Activated T-cell treated with anti-CD3 and anti-CD28 coated beads, Interleukin-2, amount 50 U/mL, for 48 hours (primary cell): Measurements from ENCODE around the gene ATOSA.

Experiments used
- DNase-seq, 2 experiments: peaks; one replicate each; pipeline ENCODE4 v3.0.0-alpha.2; 2020

Gene ATOSA

DNA sequence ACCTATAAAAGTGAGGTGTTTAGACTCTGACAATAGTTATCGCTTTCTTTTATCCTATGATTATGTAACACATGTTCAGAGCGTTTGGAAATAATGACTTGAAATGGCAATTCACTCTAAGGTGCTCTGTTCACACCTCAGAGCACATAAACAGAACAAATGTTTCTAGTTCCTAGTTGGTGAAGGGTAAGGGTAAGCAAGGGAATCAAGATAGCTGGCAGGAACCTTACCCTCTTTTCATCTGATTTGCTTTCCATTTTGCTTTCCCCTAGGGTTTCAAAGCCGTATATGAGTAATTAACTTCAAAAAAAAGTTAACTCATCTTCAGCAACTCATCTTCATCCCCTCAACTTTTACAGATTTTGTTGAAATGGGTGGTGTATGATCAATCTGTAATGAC is 2.3 kb upstream of the ATOSA start:
- DNase-seq: no peak

DNA sequence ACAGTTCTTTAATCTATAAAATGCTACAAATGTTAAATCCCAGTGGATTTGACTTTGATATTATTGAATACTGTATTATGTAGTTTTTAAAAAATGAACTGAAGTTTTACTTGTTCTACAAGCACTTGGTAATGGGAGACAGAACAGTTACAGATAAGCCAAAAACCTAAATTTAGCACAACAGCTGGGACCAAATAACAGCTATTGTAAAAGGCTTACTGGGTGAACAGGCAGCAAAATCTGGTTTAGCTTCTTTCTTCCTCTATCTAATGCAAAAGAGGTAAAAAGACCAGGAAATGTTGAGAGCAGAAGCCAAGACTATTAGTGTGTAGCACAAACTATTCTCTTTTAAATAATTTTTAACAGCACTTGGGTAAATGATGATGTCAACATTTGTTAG is 1.6 kb upstream of the ATOSA start:
- DNase-seq: no peak

DNA sequence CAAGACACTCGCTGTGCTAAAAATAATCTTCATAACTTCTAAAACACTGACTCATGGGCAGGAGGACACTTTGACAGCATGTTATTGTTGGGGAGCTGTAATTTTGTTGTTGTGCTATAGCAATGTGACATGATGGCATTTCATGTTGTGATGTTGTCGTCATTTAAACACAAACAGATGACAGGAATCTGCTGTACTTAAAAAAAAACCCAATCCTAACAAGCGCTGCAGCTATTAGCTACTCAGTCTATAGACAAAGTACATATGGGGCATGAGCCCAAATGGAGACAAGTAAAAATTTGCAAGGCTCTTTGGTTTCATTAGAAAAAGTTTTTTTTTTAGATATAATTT is 828 bp upstream of the ATOSA start:
- no peak for DNase-seq

DNA sequence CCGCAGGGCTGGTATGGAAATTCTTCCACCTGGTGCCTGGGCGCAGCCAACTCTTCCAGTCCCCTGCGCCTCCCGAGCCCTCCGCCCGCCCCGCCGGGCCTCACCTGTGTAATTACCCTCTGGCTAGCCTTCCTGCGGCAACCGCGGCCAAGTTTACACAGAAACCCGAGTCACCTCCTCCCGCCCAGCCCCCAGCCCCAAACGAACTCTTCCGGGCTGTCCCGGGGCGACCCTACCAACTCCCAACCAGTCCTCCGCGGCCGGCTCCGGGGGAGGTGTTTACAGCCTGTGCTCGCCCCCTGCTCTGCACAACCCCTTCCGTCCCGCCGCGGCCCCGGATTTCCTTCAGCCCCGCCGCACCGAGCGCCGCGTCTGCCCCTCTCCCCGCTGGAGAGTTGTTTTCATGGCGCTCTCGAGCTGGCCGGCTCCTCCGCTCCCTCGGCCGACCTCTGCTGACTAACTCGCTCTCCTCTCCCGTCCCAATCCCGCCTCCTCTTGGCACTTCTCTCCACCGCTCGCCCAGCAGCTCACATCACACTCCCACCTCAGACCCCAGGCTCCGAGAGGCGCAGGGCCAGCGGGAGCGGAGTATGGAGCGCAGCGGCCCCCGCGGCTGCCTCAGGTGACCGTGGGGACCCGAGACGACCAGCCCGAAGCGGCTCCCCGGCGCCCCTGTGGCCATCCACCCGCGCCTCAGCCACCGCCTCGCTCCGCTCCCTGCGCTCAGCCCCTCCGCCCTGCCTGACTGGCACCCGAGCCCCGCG is 538 bp downstream of the ATOSA start:
- peak; percentile 69 to 73 for DNase-seq

DNA sequence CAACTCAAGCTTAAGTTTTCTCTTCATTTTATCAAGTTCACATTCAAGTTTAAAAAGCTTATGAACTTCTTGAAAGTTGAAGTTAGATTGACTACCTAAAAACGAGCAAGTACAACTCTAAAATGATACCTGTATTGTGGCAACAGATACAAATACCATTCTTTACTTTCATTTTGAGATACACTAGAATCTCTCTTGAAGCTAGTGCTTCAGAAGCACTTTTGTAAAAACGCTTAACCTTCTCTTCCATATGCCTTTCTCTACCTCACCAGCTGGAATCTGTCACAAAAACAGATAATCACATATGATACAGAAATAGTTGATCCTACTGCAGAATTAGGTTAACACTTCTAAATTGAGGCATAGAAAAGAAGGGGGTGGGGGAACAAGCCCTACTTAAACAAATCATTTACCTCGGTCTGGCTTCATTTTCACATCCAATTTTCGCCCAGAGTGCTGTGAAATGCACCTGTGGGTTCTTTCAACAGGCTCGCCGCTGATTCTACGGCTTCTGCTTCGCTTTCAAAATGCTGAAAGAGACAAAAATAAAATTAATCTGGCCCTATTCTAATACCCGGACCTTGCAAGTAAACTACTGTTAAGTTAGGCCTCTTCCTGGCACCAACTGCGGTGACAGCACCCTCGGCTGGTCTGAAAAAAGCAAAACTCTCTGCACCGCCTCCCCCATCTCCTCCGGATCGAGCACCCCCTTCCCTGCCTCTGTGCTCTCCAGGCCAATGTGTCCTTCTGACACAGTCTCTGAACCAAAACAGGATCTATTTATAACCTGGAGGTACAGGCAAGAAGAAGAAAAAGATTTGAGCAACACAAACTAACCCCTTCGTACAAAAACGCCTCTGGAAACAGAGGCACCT is 1.4 kb downstream of the ATOSA start:
- DNase-seq: peak; percentile 63 to 71

DNA sequence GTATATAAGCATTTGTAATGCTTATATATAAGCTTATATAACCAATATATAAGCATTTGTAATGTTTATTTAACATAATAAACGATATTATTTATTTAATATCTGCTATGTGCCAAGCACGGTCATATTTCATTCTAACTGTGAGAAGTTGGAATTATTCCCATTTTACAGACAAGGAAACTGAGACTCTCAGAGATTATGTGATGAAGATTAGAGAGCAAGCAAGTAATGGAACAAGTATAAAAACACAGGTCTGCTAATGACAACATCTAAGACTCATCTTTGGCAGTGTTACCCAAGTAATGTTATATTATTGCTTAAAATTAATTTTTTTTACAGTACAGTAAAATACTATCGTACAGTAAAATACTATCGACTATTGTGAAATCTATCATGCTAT is 4.4 kb downstream of the ATOSA start:
- no peak for DNase-seq

DNA sequence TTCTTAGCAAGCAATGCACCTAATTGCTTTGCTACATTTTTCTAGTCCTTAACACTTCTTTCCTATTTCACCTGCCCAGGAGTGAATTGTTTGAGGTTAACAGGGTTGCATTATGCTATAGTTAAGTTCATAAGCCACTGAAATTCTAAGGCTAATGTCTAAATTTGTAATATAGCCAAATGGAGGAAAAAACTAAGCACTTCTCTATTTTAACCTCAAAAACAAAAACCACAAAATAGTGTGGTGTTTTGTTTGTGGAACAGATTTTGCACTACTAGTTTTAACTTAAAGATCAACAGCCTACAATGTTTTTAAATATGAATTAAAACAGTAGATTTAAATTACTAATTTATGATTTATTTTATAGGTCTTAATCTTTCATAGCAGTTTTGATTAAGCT is 5.5 kb downstream of the ATOSA start:
- no peak for DNase-seq

DNA sequence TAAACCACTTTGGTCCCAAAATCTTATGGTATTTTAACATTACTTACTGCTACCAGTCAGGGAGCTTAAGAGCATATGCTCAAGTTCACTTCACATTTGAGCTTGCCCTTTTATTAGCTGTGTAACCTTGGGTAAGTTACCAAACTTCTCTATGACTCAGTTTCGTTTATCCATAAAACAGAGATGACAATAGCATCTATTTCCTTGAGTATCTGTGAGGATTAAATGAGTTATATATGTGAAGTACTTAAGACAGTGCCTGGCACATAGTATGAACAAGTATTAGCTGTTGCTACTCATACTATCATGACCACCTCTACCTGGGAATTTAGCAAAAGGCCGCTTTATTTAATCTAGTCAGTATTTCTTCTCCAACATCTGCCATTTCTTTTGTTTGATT is 5.9 kb downstream of the ATOSA start:
- no peak for DNase-seq

DNA sequence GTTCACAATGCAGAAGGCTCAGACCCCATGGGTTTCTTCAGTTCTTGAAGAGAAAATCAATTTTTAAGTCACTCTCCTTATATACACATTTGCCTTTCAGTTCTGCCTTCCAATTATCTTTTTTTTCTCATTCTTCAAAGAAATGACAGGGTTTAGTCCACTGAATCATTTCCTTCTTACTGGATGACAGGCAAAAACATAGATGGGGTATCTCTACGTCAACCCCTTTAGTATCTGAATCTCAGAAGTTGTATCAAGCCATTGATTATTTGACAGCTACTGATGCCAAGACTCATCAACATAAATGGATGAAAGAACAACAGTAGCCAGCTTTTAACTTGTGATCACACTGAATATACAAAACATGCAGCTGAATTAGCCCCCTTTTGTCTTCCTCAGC is 6.5 kb downstream of the ATOSA start:
- no peak for DNase-seq

DNA sequence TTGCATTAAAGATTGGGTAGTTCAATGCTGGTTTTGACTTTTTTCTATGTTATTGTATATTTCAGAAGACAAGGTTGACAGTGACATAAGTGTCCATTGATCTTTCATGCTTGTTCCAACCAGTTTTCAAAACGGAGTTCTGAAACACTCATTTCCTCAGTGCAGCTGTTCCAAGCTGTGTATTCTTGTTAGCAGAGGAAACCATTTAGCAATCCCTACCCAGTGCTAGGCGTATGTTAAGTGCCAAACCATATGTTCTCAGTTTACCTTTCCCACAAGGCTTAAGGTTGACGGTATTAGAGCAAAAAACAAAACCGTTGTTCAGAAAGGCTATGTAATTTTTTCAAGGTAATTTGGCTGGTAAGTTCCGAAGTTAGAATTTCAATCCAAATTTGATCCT is 9.1 kb downstream of the ATOSA start:
- no peak for DNase-seq

DNA sequence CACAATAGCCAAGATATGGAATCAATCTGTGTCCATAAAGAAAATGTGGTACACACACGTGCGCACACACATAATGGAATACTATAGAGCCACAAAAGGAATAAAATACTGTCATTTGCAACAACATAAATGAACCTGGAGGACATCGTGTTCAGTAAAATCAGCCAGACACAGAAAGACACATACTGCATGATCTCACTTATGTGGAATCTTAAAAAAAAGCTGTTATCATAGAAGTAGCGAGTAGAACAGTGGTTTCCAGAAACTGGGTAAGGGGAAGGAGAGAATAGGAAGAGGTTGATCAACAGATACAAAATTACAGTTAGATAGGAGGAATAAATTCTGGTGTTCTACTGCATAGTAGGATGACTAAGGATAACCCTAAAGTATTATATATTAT is 11.1 kb downstream of the ATOSA start:
- DNase-seq: no peak

DNA sequence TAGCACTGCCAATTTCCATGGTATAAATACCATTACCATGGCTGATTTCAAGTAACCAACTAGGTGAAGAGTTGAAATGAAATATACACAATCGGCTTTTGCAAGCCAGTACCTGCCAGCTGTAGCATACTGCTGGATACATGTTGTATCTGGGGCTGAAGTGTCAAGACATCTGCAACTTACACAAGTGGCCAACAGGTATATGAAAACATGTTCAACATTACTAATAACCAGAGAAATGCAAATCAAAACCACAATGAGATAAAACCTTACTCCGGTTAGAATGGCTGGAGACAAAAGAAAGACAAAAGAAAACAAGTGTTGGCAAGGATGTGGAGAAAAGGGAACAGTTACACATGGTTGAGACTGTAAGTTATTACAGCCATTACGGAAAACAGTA is 11.6 kb downstream of the ATOSA start:
- no peak for DNase-seq

DNA sequence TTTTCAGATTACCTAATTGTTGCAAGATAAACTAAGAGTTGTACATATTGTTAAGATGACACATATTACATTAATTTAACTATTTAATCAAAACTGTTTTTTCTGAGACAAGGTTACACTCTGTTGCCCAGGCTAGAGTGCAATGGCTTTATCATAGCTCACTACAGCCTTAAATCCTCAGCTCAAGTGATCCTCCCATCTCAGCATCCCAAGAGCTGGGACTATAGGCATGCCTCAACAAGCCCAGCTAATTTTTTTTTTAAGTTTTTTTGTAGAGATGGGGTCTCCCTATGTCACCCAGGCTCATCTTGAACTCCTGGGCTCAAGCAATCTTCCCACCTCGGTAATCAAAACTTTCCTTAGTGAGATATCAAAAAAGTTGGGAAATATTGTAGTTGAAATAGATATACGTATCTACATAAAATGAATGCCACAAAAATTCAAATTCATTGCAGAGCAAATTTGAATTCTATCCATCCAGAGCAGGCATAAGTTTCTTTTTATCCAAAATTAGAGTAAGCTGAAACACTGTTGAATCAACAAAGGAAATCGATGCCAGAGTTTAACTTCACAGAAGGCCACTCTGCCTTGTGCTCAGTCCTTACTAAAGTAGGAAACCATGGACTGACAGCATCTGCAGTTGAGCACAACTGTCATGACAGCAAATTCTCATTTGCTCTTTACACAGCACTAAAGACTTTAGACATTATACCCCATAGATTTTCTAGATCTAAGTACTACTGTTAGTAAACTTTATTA is 15.5 kb downstream of the ATOSA start:
- DNase-seq: no peak

DNA sequence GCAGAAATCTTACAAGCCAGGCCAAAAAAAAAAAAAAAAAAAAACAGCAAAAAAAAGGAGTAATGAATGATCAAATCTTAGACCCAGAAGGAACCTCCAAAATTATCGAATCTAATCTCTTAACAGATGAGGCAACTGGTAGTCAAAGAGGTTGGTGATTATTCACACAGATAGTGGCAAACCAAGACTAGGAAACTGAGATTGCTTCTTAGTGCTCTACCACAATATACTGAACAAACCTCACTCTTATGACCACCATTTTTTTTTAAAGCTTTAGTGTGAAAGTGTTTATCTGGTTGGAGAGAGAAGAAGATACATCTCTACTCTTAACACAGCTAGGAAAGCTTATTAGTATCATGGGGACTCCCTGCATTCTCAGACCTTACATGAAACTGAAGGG is 17.3 kb downstream of the ATOSA start:
- no peak for DNase-seq

DNA sequence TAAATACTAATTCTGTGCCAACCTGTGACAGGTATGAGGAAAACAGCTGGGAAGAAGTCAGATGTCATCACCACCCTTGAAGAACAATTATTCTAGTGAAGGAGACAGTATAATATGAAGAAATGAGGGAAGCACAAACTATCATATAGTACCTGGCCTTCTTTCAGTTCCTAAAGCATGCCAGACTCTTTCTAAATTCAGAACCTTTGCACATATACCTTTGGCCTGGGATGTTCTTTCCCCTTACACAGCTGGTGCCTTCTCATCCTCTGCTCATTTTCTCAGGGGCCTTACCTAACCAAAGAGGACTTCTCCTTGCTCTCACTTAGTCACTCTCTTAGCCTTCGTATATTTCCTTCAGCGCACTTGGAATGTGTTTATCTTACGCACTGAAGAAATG is 19.0 kb downstream of the ATOSA start:
- no peak for DNase-seq

DNA sequence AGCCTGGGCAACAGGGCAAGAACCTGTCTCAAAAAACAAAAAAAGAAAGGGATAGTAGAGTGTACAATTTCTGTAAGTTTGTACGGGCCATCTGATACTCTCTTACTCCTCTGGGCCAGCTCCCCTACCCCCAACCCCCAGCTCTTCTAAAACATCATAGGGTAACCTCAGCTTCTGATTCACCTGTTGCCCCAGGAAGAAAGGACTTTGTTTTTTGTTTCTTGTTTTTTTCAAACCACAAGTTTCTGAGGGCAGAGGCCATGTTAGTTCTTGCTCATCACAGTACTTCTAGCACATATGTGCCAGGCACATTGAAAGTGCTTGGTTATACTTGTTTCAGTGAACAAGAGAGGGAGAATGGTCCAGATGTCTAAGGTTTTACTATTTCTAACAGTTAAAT is 20.2 kb downstream of the ATOSA start:
- DNase-seq: peak; percentile 33 to 40

DNA sequence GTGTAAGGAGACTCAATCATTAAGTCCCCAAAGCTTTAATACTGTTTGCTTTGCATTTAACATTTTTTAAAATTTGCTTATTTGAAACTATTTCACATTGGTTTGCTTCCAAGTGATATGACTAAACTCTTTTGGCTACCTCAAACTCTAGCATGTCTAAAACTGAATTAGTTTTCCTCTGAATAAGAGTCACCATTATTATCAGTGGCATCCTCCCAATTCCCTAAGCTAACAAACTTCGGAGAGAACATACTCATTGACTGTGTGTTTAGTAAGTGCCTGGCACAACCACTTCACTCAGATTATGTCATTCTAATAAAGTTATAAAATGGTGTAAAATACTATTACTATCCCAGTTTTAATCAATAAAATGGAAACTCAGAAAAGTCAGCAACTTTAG is 21.9 kb downstream of the ATOSA start:
- DNase-seq: no peak

DNA sequence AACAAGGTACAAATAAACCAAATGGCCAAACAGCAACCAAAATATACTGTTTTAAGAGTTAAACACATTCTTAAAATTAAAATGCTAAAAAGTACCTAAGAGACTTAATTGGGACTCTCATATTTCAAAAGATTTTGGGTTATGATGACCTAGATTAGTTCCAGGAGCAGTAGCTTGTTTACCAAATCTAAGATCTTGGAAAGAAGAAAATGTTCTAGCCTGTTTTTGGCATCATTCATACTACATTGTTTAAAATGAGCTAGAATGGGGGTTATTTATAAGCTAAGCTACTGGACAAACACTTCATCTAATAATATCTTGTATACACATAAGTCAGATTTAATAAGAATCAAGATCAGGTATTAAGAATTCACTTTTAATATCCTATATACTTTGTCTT is 22.8 kb downstream of the ATOSA start:
- DNase-seq: no peak

DNA sequence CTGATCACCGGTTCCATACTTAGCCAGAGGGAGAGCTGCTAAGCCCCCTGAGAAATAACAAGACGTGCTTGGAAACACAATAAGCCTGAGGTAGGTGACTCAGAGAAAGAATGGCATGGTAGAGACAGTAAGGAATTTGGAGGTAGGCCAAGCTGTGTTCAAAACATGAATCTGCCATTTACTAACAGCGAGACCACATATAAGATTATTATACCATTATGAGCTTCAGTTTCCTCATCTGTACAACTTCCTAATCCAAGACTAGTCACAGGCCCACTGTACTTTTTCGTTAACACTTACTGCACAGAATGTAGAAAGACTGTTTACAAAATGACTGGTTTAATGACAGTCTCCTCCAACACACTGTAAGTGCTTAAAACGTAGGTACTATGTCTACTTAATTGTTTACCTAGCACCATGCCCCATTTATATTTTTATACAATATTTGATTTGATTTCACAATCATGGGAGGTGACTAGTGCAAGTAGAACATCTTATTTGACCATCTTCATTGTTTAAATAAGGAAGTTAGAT is 25.7 kb downstream of the ATOSA start:
- no peak for DNase-seq

DNA sequence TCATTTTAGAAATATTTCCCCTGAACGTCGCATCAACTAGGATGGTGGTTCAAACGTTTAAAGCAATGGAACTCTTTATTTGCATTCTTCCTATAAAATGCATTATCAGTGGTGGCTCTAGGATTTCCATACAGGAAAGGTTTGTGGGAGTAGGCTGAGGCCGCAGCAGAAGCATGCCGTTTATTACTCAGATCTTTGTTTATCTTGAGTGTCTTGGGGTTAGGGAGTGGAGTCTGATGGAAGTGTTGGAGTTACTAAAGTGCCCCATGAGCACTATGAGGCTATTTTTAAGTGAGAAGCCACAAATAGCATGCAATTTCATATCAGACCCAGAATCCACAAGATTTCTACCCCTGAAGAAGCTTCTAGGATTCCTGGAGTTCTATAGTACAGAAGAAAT is 26.2 kb downstream of the ATOSA start:
- DNase-seq: no peak

DNA sequence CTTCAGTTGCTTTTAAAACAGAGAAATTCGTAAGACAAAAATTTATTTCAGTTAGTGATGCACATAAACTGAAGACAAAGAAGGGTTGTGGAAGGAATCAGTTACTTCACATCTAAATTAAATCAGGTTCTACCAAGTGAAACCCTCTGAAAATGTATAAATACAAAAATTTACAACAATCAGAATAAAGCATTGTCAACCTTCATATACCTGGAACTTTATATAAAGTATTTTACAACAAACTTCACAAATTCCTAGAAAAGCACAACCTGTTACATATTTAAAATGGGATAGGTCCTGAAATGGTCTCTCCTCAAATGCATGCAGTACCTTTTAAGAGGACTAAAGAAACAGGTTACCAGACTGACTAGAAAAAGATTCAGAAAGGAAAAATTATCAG is 26.9 kb downstream of the ATOSA start:
- no peak for DNase-seq

DNA sequence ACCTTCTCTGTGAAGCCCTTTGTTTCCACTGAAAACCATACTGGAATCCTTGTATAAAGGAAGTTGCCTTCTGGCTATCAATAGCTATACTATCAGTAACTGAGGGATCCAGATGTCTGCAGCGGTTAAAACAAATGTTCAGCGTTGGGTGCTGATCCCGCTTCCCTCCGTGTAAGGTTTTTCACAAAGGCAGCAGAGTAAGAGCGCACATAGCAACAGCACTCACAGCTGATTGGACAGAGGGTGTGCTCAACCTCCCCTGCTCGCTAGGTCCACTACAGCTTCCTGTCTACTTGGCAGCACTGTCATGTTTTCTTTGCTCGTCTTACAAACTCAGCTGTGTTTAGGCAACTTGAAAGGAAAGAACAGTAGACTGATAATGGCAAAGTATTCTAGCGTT is 27.3 kb downstream of the ATOSA start:
- peak; percentile 29 to 53 for DNase-seq

DNA sequence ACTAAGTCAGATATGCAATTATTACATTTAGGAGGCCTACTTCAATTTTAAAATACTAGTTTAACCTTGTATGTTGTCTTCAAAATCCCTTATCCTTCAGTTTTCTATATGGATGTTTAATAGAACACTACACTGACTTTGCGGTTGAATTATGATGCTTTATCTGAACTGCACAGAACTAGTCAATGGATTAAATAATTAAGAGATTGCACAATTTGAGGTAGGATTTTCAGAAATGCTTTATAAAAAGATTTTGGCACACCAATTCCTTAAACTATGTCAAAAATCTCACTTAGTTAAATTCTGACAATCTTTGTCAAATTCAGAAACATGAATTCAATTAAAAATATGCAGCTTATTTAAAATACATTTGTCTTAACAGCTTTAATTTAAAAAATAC is 28.1 kb downstream of the ATOSA start:
- DNase-seq: no peak

DNA sequence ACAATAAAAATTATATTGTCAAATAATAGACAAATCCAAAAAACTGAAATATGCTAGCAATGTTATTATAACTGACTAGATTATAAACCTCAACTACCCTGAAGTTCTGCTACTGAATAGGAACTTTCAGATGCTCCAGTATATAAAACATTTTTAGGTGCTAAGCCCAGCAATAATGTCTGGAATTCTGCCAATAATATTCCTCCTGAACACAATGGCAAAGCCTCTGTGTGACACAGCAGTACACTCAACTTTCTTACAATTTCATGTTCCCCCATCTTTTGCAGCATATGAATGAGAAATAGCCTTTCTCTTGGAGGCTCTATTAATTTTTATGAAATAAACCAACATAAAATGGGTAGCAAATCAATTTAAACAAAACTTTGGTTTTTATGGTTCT is 29.5 kb downstream of the ATOSA start:
- no peak for DNase-seq
